ENCODE results near the gene ZNF618. TPM values are rescaled to one million over a fixed set of nuclear protein-coding genes. Genes with fewer than 3 reads are reported as not detected.

Gene ZNF618
- total RNA-seq, 1 donor from 2014 or later: 7.4 TPM

- Histone ChIP-seq H3K27ac (no peak overlapping the region), H3K4me3 (no peak overlapping the region), H3K9me3 (no peaks in the 10 kb centered on the region), H3K27me3 (no peaks in the 10 kb centered on the region), H3K36me3 (no peaks in the 10 kb centered on the region), H3K4me1 (peaks cover 3% of the 10 kb centered on the region)
- DNase-seq (ENCODE audit: extremely low spot score in 2 of 2): peak in 1 of 2 donors; percentile 81
- no peak for TF ChIP-seq POLR2AphosphoS5 (IDR thresholded peaks at IDR 0.05; ENCODE audit: insufficient read depth in 1 of 2, low read depth in 1 of 2)
- TF ChIP-seq POLR2A (IDR thresholded peaks at IDR 0.05): no peak
- TF ChIP-seq CTCF (IDR thresholded peaks at IDR 0.05): no peak
- intact Hi-C loops (cut with DNase I): no loop called here
Measured at GRCh38 chr9:114065304-114065703, 189.2 kb downstream of the ZNF618 start.

- TF ChIP-seq POLR2A (IDR thresholded peaks at IDR 0.05) (no peak), POLR2AphosphoS5 (IDR thresholded peaks at IDR 0.05; ENCODE audit: insufficient read depth in 1 of 2, low read depth in 1 of 2) (no peak), CTCF (IDR thresholded peaks at IDR 0.05) (no peak)
- intact Hi-C loops (cut with DNase I): no loop called here
- H3K27ac ChIP-seq: no peak overlapping the region
- peaks cover 30% of the 10 kb centered on the region for H3K4me1 ChIP-seq
- no peak for DNase-seq (ENCODE audit: extremely low spot score in 2 of 2)
- no peaks in the 10 kb centered on the region for H3K36me3 ChIP-seq
- no peaks in the 10 kb centered on the region for H3K9me3 ChIP-seq
- no peaks in the 10 kb centered on the region for H3K27me3 ChIP-seq
- no peak overlapping the region for H3K4me3 ChIP-seq
Measured at GRCh38 chr9:114069476-114070187, 193.5 kb downstream of the ZNF618 start.

- Histone ChIP-seq H3K4me3 (no peak overlapping the region), H3K9me3 (no peaks in the 10 kb centered on the region), H3K36me3 (no peaks in the 10 kb centered on the region), H3K27ac (no peak overlapping the region), H3K27me3 (no peaks in the 10 kb centered on the region), H3K4me1 (peaks cover 30% of the 10 kb centered on the region)
- no peak for DNase-seq (ENCODE audit: extremely low spot score in 2 of 2)
- intact Hi-C loops (cut with DNase I): no loop called here
- TF ChIP-seq POLR2AphosphoS5 (IDR thresholded peaks at IDR 0.05; ENCODE audit: insufficient read depth in 1 of 2, low read depth in 1 of 2) (no peak), CTCF (IDR thresholded peaks at IDR 0.05) (no peak), POLR2A (IDR thresholded peaks at IDR 0.05) (no peak)
Measured at GRCh38 chr9:114070188-114071103, 194.3 kb downstream of the ZNF618 start.

GRCh38 chr9:114071197-114071795 is 195.2 kb downstream of the ZNF618 start:
- no peak for TF ChIP-seq POLR2A (IDR thresholded peaks at IDR 0.05)
- no peak for TF ChIP-seq POLR2AphosphoS5 (IDR thresholded peaks at IDR 0.05; ENCODE audit: insufficient read depth in 1 of 2, low read depth in 1 of 2)
- TF ChIP-seq CTCF (IDR thresholded peaks at IDR 0.05): no peak
- intact Hi-C loops (cut with DNase I): no loop called here
- no peak for DNase-seq (ENCODE audit: extremely low spot score in 2 of 2)
- H3K27me3 ChIP-seq: no peaks in the 10 kb centered on the region
- H3K27ac ChIP-seq: no peak overlapping the region
- H3K4me3 ChIP-seq: no peak overlapping the region
- no peaks in the 10 kb centered on the region for H3K9me3 ChIP-seq
- peaks cover 30% of the 10 kb centered on the region for H3K4me1 ChIP-seq
- no peaks in the 10 kb centered on the region for H3K36me3 ChIP-seq

Measured in vagina (tissue), 2 donors.